ENCODE results near the gene CASKIN1.
"Not testable (repeated sequence)": the region's sequence is repeated elsewhere in the genome, so short reads cannot be mapped to it uniquely, and the experiment has no call there.

- not testable (repeated sequence) for TF ChIP-seq CTCF (conservative IDR thresholded peaks at IDR 0.05; ENCODE audit: low read length); EZH2phosphoT487 (IDR thresholded peaks at IDR 0.05; ENCODE audit: borderline replicate concordance)
These were observed 66.4 kb downstream of the CASKIN1 start for GRCh38 chr16:2129890-2130447.
